Measurements from ENCODE around the gene SMARCD2. TPM values are rescaled to one million over a fixed set of nuclear protein-coding genes. Genes with fewer than 3 reads are reported as not detected.
"Not testable (repeated sequence)": the region's sequence is repeated elsewhere in the genome, so short reads cannot be mapped to it uniquely, and the experiment has no call there.

SMARCD2 gene
- total RNA-seq, 1 experiment from 2014 or later = 98.7 TPM

- no peak for TF ChIP-seq CTCF (conservative IDR thresholded peaks at IDR 0.05)
- TF ChIP-seq EZH2 (IDR thresholded peaks at IDR 0.05; ENCODE audit: low read depth) = no peak
- POLR2A ChIA-PET (ENCODE audit: unreplicated experiment) = no interaction called here
- no peaks in the 10 kb centered on the region for H3K27me3 ChIP-seq (ENCODE audit: insufficient read depth, low read depth)
- H2AFZ ChIP-seq = no peak overlapping the region
- H3K36me3 ChIP-seq (ENCODE audit: low read depth) = no peaks in the 10 kb centered on the region
- no peak for DNase-seq
- no peak overlapping the region for H3K27ac ChIP-seq
- H4K20me1 ChIP-seq (ENCODE audit: insufficient read depth) = no peaks in the 10 kb centered on the region
- peaks cover 5% of the 10 kb centered on the region; the same call in 1 of the 2 replicates for H3F3A ChIP-seq (ENCODE audit: insufficient read depth, low read depth)
- intact Hi-C loops (cut with micrococcal nuclease; ENCODE audit: unreplicated experiment) = loop anchor here (10.0 kb wide), 1 partner anchor 423 kb away; no protein-coding TSS in a partner anchor
- BruUV-seq (replicated peaks) = no TSS peak
- H3K9me2 ChIP-seq (ENCODE audit: insufficient read depth) = no peaks in the 10 kb centered on the region
- CTCF ChIA-PET = no interaction called here
- no peak overlapping the region for H3K4me3 ChIP-seq
- H3K79me2 ChIP-seq (ENCODE audit: low read depth) = no peaks in the 10 kb centered on the region
- H3K4me1 ChIP-seq (replicated peaks; ENCODE audit: insufficient read depth) = peaks cover 6% of the 10 kb centered on the region; the same call in 1 of the 2 replicates
- H3K9me3 ChIP-seq (ENCODE audit: insufficient read depth, low read depth) = no peaks in the 10 kb centered on the region; the same call in 1 of the 2 replicates
- H3K4me2 ChIP-seq = no peak overlapping the region
These were observed 5.2 kb upstream of the SMARCD2 start for GRCh38 chr17:63847525-63848249.

GRCh38 chr17:63845509-63845908, 3.0 kb upstream of the SMARCD2 start:
- intact Hi-C loops (cut with micrococcal nuclease; ENCODE audit: unreplicated experiment) = loop anchor here (10.0 kb wide), 1 partner anchor 421 kb away; no protein-coding TSS in a partner anchor
- no peaks in the 10 kb centered on the region for H3K36me3 ChIP-seq (ENCODE audit: low read depth)
- H3K4me2 ChIP-seq = no peak overlapping the region
- peaks cover 18% of the 10 kb centered on the region for H3K79me2 ChIP-seq (ENCODE audit: low read depth)
- TF ChIP-seq CTCF (conservative IDR thresholded peaks at IDR 0.05) (no peak), EZH2 (IDR thresholded peaks at IDR 0.05; ENCODE audit: low read depth) (no peak)
- H3K9me2 ChIP-seq (ENCODE audit: insufficient read depth) = no peaks in the 10 kb centered on the region
- no peaks in the 10 kb centered on the region for H3K27me3 ChIP-seq (ENCODE audit: insufficient read depth, low read depth)
- H3K4me3 ChIP-seq = no peak overlapping the region
- BruUV-seq (replicated peaks) = no TSS peak
- DNase-seq = no peak
- POLR2A ChIA-PET (ENCODE audit: unreplicated experiment) = no interaction called here
- H3F3A ChIP-seq (ENCODE audit: insufficient read depth, low read depth) = peaks cover under 1% of the 10 kb centered on the region; the same call in 1 of the 2 replicates
- H3K27ac ChIP-seq = no peak overlapping the region
- CTCF ChIA-PET = no interaction called here
- no peaks in the 10 kb centered on the region; the same call in 1 of the 2 replicates for H3K9me3 ChIP-seq (ENCODE audit: insufficient read depth, low read depth)
- peaks cover 16% of the 10 kb centered on the region for H3K4me1 ChIP-seq (replicated peaks; ENCODE audit: insufficient read depth)
- no peak overlapping the region for H2AFZ ChIP-seq
- H4K20me1 ChIP-seq (ENCODE audit: insufficient read depth) = no peaks in the 10 kb centered on the region

GRCh38 chr17:63843910-63844677, 1.6 kb upstream of the SMARCD2 start:
- BruUV-seq (replicated peaks) = no TSS peak
- Histone ChIP-seq H3F3A (ENCODE audit: insufficient read depth, low read depth) (peaks cover 14% of the 10 kb centered on the region), H3K4me1 (replicated peaks; ENCODE audit: insufficient read depth) (peaks cover 30% of the 10 kb centered on the region), H4K20me1 (ENCODE audit: insufficient read depth) (no peaks in the 10 kb centered on the region), H3K27me3 (ENCODE audit: insufficient read depth, low read depth) (no peaks in the 10 kb centered on the region), H3K4me2 (peak overlapping the region; percentile 58), H3K9me3 (ENCODE audit: insufficient read depth, low read depth) (no peaks in the 10 kb centered on the region; the same call in 1 of the 2 replicates), H3K36me3 (ENCODE audit: low read depth) (no peaks in the 10 kb centered on the region), H2AFZ (no peak overlapping the region), H3K9me2 (ENCODE audit: insufficient read depth) (no peaks in the 10 kb centered on the region), H3K4me3 (peak overlapping the region; percentile 62; the same call in 1 of the 2 replicates), H3K27ac (no peak overlapping the region), H3K79me2 (ENCODE audit: low read depth) (peaks cover 31% of the 10 kb centered on the region)
- TF ChIP-seq CTCF (conservative IDR thresholded peaks at IDR 0.05) = no peak
- DNase-seq = no peak
- CTCF ChIA-PET = interaction anchor here (0.6 kb wide), 2 partner anchors 14 to 20 kb away, joined by 3 to 5 read pairs; no protein-coding TSS in a partner anchor
- intact Hi-C loops (cut with micrococcal nuclease; ENCODE audit: unreplicated experiment) = loop anchor here (1.0 to 10.0 kb wide), 4 partner anchors 17 to 419 kb away; partner anchors contain the start of genes DDX42, FTSJ3, MAP3K3 and PSMC5
- POLR2A ChIA-PET (ENCODE audit: unreplicated experiment) = interaction anchor here (0.7 kb wide), 1 partner anchor 15 kb away, joined by 6 read pairs; no protein-coding TSS in a partner anchor

- TSS peak; percentile 86 for BruUV-seq (replicated peaks)
- Histone ChIP-seq H3K4me2 (peak overlapping the region; percentile 58), H3K4me1 (replicated peaks; ENCODE audit: insufficient read depth) (peaks cover 37% of the 10 kb centered on the region), H2AFZ (peak overlapping the region; percentile 96), H3F3A (ENCODE audit: insufficient read depth, low read depth) (peaks cover 19% of the 10 kb centered on the region), H3K4me3 (peak overlapping the region; percentile 62), H3K79me2 (ENCODE audit: low read depth) (peaks cover 38% of the 10 kb centered on the region)
- H3K9me2 ChIP-seq (ENCODE audit: insufficient read depth); H4K20me1 ChIP-seq (ENCODE audit: insufficient read depth); H3K9me3 ChIP-seq (ENCODE audit: insufficient read depth, low read depth); H3K36me3 ChIP-seq (ENCODE audit: low read depth); H3K27ac ChIP-seq; H3K27me3 ChIP-seq (ENCODE audit: insufficient read depth, low read depth): not testable (repeated sequence)
- ChIA-PET CTCF (interaction anchor here (0.6 to 0.7 kb wide), 2 partner anchors 166 to 439 kb away, joined by 3 to 4 read pairs; no protein-coding TSS in a partner anchor), POLR2A (ENCODE audit: unreplicated experiment) (interaction anchor here (0.7 kb wide), 1 partner anchor 14 kb away, joined by 6 read pairs; no protein-coding TSS in a partner anchor)
- DNase-seq = peak in 1 of 2 experiments; percentile 26
- intact Hi-C loops (cut with micrococcal nuclease; ENCODE audit: unreplicated experiment) = loop anchor here (1.0 to 10.0 kb wide), 4 partner anchors 16 to 419 kb away; partner anchors contain the start of genes DDX42, FTSJ3, MAP3K3 and PSMC5
These were observed 953 bp upstream of the SMARCD2 start for GRCh38 chr17:63843387-63843888.
